Spleen (tissue), 11 donors: ENCODE data around the gene ORAI3. TPM values are rescaled to one million over a fixed set of nuclear protein-coding genes. Genes with fewer than 3 reads are reported as not detected.
A peak's percentile ranks its signal among the peaks of the same experiment; 100 is the strongest.

Source experiments
- DNase-seq: peaks from one replicate; pipeline ENCODE4 v3.0.0-alpha.2; 2020
- H3K27ac ChIP-seq, 8 donors: fragments of 200-600 bp; sonication (generic) in 7 of 8; 1 replicate in 4 of 8; 2 replicates in 4 of 8; pipeline versions ENCODE4 v1.5.0 to v1.8.0; 2016 to 2021; ENCODE audit warnings: inconsistent platforms in 4 of 8, mild to moderate bottlenecking in 4 of 8, moderate library complexity in 1 of 8
- H3K27me3 ChIP-seq, 7 donors: fragments of 200-600 bp; sonication (generic) in 6 of 7; replicated peaks in 1 of 7; 1 replicate in 4 of 7; 2 replicates in 3 of 7; pipeline versions ENCODE4 v1.5.0 to v1.8.0; 2016 to 2021; ENCODE audit warnings: inconsistent platforms in 3 of 7, mild to moderate bottlenecking in 1 of 7
- H3K36me3 ChIP-seq, 6 donors: fragments of 200-600 bp; sonication (generic) in 5 of 6; 1 replicate in 4 of 6; 2 replicates in 2 of 6; pipeline versions ENCODE4 v1.5.0 to v1.8.0; 2016 to 2021; ENCODE audit warnings: inconsistent platforms in 2 of 6
- H3K4me1 ChIP-seq, 6 donors: fragments of 200-600 bp; sonication (generic) in 5 of 6; 1 replicate in 3 of 6; 2 replicates in 3 of 6; pipeline versions ENCODE4 v1.5.0 to v1.8.0; 2016 to 2021; ENCODE audit warnings: inconsistent platforms in 3 of 6
- H3K4me3 ChIP-seq, 8 donors: fragments of 200-600 bp; sonication (generic) in 7 of 8; 1 replicate in 4 of 8; 2 replicates in 4 of 8; pipeline versions ENCODE4 v1.5.0 to v1.8.0; 2016 to 2021; ENCODE audit warnings: inconsistent platforms in 4 of 8, mild to moderate bottlenecking in 4 of 8, moderate library complexity in 2 of 8
- H3K9me3 ChIP-seq, 8 donors: fragments of 200-600 bp; sonication (generic) in 7 of 8; 1 replicate in 4 of 8; 2 replicates in 4 of 8; pipeline versions ENCODE4 v1.5.0 to v1.8.0; 2016 to 2021; ENCODE audit warnings: inconsistent platforms in 4 of 8
- POLR2A ChIP-seq, 3 donors: fragments of 450-650 bp; IDR thresholded peaks; one replicate each; pipeline ENCODE4 v1.5.1; 2017; ENCODE audit warnings: antibody characterized with exemption in 3 of 3, mild to moderate bottlenecking in 1 of 3
- POLR2AphosphoS5 ChIP-seq, 3 donors: sonication (generic); formaldehyde crosslinking; IDR thresholded peaks; one replicate each; pipeline ENCODE4 v1.5.1; 2017; ENCODE audit warnings: antibody characterized with exemption in 3 of 3
- WGBS, 5 donors: extraction: QIAGEN DNeasy Blood & Tissue Kit in 3 of 5; methylation state at CpG; one replicate each; pipeline versions ENCODE4 v1.1.5 to v1.1.7; 2013 to 2018; 5-methylcytosine and 5-hydroxymethylcytosine counted together
- intact Hi-C: fragments of 100-400 bp; cut with DNase I; formaldehyde crosslinking; loops from one replicate; pipeline ENCODE4 v1.15.0; 2023; ENCODE audit warnings: low total_unique reads
- polyA plus RNA-seq, 3 donors: library from polyadenylated mRNA; stranded (reverse); fragments of 200-250 nt; gene quantifications; one replicate each; pipeline ENCODE4 v1.2.1, GENCODE V29; 2013
- total RNA-seq, 7 donors: library from RNA; depleted of rRNA in 3 of 7; stranded (reverse); fragments of >200 nt in 3 of 7; fragmentation: NEBNext Ultra II Directional in 4 of 7; extraction: Animal tissue kit (Norgen Biotek cat#: 25700) in 4 of 7; gene quantifications; one replicate each; pipeline versions ENCODE4 v1.1.0 to v1.2.1, GENCODE V29; 2016 to 2021
- TF ChIP-seq, protein P1 (sequence below), 11 experiments: fragments of 200-600 bp in 7 of 11; fragments of 450-650 bp in 4 of 11; sonication (generic) in 4 of 11; IDR thresholded peaks in 8 of 11; conservative IDR thresholded peaks in 3 of 11; 1 replicate in 7 of 11; 2 replicates in 4 of 11; pipeline versions ENCODE4 v1.4.0 to v1.8.0; 2016 to 2021; ENCODE audit warnings: antibody characterized with exemption in 11 of 11, inconsistent platforms in 4 of 11, mild to moderate bottlenecking in 1 of 11
- donor health status: healthy with polysubstance abuse.
- donor health status: DM: no; HTN: no; CAD: no; lungs with moderate emphysema.
- donor health status: DM: no; HTN: no; CAD: no.
- donor health status: Bipolar disorder and iron deficiency.
- donor health status: healthy.
- donor health status: DM: no; HTN: no; CAD: no.
- donor health status: DM: yes; HTN: yes; CAD: no.

ORAI3 gene
- total and polyA plus RNA-seq, 10 donors: 20.7 to 44.8 (median 26.3) TPM

GRCh38 chr16:30951750-30952149, 2.9 kb downstream of the ORAI3 start:
- H3K4me1 ChIP-seq: peaks cover 20 to 82% (median 45%) of the 10 kb centered on the region in 6 donors
- 67 to 86% (median 71%) methylated on average over 3 of the region's 3 CpGs for WGBS, 5 donors
- H3K27ac ChIP-seq: peak overlapping the region in 1 of 8 donors; percentile 99
- intact Hi-C loops: no loop called here
- no peak for DNase-seq
- H3K36me3 ChIP-seq: peaks cover 0 to 28% (median 0%) of the 10 kb centered on the region in 6 donors
- no peak overlapping the region for H3K4me3 ChIP-seq
- no peaks in the 10 kb centered on the region for H3K9me3 ChIP-seq
- H3K27me3 ChIP-seq: no peaks in the 10 kb centered on the region
- TF ChIP-seq, protein P1, sequence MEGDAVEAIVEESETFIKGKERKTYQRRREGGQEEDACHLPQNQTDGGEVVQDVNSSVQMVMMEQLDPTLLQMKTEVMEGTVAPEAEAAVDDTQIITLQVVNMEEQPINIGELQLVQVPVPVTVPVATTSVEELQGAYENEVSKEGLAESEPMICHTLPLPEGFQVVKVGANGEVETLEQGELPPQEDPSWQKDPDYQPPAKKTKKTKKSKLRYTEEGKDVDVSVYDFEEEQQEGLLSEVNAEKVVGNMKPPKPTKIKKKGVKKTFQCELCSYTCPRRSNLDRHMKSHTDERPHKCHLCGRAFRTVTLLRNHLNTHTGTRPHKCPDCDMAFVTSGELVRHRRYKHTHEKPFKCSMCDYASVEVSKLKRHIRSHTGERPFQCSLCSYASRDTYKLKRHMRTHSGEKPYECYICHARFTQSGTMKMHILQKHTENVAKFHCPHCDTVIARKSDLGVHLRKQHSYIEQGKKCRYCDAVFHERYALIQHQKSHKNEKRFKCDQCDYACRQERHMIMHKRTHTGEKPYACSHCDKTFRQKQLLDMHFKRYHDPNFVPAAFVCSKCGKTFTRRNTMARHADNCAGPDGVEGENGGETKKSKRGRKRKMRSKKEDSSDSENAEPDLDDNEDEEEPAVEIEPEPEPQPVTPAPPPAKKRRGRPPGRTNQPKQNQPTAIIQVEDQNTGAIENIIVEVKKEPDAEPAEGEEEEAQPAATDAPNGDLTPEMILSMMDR (IDR thresholded peaks at IDR 0.05 in 8 of 11, conservative IDR thresholded peaks at IDR 0.05 in 3 of 11): no peak
- TF ChIP-seq POLR2AphosphoS5 (IDR thresholded peaks at IDR 0.05): no peak
- TF ChIP-seq POLR2A (IDR thresholded peaks at IDR 0.05): no peak

GRCh38 chr16:30953111-30953510, 4.2 kb downstream of the ORAI3 start:
- Histone ChIP-seq H3K4me3 (no peak overlapping the region), H3K27ac (peak overlapping the region in 4 of 8 donors; percentile 36 to 99 (median 48)), H3K36me3 (peaks cover 0 to 22% (median 0%) of the 10 kb centered on the region in 6 donors), H3K9me3 (no peaks in the 10 kb centered on the region), H3K27me3 (no peaks in the 10 kb centered on the region), H3K4me1 (peaks cover 21 to 80% (median 46%) of the 10 kb centered on the region in 6 donors)
- no peak for TF ChIP-seq POLR2AphosphoS5 (IDR thresholded peaks at IDR 0.05)
- no peak for TF ChIP-seq POLR2A (IDR thresholded peaks at IDR 0.05)
- TF ChIP-seq, protein P1 (IDR thresholded peaks at IDR 0.05 in 8 of 11, conservative IDR thresholded peaks at IDR 0.05 in 3 of 11): no peak
- WGBS, 5 donors: 81 to 88% (median 87%) methylated on average over 9 of the region's 9 CpGs
- intact Hi-C loops: no loop called here
- no peak for DNase-seq

DNA sequence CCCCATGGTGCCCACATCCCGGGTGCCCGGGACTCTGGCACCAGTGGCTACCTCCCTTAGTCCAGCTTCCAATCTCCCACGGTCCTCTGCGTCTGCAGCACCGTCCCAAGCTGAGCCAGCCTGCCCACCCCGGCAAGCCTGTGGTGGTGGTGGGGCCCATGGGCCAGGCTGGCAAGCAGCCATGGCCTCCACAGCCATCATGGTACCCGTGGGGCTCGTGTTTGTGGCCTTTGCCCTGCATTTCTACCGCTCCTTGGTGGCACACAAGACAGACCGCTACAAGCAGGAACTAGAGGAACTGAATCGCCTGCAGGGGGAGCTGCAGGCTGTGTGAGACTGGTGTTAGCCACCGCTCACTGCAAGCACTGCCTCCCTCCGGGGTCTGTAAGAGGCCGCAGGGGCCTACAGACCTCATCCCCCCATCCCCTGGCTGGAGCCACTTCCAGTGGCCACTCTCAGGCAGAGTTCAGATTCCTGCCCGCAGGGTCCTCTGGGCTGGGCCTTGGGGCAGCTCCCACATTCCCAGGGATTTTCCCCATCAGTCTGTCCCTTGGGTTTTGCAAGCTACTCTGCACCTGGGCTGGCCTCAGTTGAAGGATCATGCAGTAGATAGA, 4.8 kb downstream of the ORAI3 start:
- intact Hi-C loops: no loop called here
- H3K4me3 ChIP-seq: no peak overlapping the region
- no peak for TF ChIP-seq POLR2A (IDR thresholded peaks at IDR 0.05)
- peak; percentile 44 to 76 (median 45) for TF ChIP-seq POLR2AphosphoS5 (IDR thresholded peaks at IDR 0.05)
- TF ChIP-seq, protein P1 (IDR thresholded peaks at IDR 0.05 in 8 of 11, conservative IDR thresholded peaks at IDR 0.05 in 3 of 11): peak in 10 of 11 experiments; percentile 26 to 78 (median 61)
- H3K36me3 ChIP-seq: peaks cover 0 to 22% (median 0%) of the 10 kb centered on the region in 6 donors
- peaks cover 22 to 80% (median 44%) of the 10 kb centered on the region in 6 donors for H3K4me1 ChIP-seq
- H3K27me3 ChIP-seq: no peaks in the 10 kb centered on the region
- 49 to 57% (median 55%) methylated on average over 14 to 15 of the region's 15 CpGs for WGBS, 5 donors
- H3K27ac ChIP-seq: peak overlapping the region in 4 of 8 donors; percentile 36 to 99 (median 48)
- H3K9me3 ChIP-seq: no peaks in the 10 kb centered on the region
- peak; percentile 85 for DNase-seq

DNA sequence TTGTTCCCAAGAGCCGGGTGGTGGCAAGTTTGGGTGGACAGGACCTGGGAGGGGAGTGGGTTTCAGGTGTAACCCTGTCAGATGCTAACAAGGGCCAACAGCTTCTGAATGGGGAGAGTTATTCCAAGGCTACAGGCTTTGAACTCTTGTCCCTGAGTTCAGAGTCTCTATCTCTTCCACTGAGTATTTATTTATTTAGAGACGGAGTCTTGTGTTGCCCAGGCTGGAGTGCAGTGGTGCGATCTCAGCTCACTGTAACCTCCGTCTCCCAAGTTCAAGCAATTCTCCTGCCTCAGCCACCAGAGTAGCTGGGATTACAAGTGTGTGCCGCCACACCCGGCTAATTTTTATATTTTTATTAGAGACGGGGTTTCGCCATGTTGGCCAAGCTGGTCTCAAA, 6.1 kb downstream of the ORAI3 start:
- DNase-seq: no peak
- peaks cover 2 to 35% (median 11%) of the 10 kb centered on the region in 6 donors for H3K36me3 ChIP-seq

More for the DNA sequence above, 6.1 kb downstream of the ORAI3 start:
- TF ChIP-seq POLR2AphosphoS5 (IDR thresholded peaks at IDR 0.05): no peak
- no peak for TF ChIP-seq POLR2A (IDR thresholded peaks at IDR 0.05)
- TF ChIP-seq, protein P1 (IDR thresholded peaks at IDR 0.05 in 8 of 11, conservative IDR thresholded peaks at IDR 0.05 in 3 of 11): no peak
- 91 to 96% (median 94%) methylated on average over 8 of the region's 8 CpGs for WGBS, 5 donors
- Histone ChIP-seq H3K27me3 (no peaks in the 10 kb centered on the region), H3K27ac (peak overlapping the region in 1 of 8 donors; percentile 53), H3K4me3 (no peak overlapping the region), H3K9me3 (no peaks in the 10 kb centered on the region), H3K4me1 (peaks cover 33 to 83% (median 51%) of the 10 kb centered on the region in 6 donors)
- intact Hi-C loops: no loop called here
